Panc1 (cell line): ENCODE data around the gene MAOB. TPM values are rescaled to one million over a fixed set of nuclear protein-coding genes. Genes with fewer than 3 reads are reported as not detected.

Experiments
- ATAC-seq: fragments of 200-7000 bp; cut with Tn5 transposase; 2 replicates; pipeline ENCODE4 v1.9.1; 2020; ENCODE audit warnings: mild to moderate bottlenecking, moderate library complexity
- BruUV-seq: library from RNA; stranded (reverse); fragments of 400-500 nt; replicated peaks from 2 replicates; lab custom pipeline; 2021; lab: Mats Ljungman, UMichigan
- CTCF ChIA-PET: fragments of 300-600 bp; sonication (Branson Sonifier 250); formaldehyde crosslinking; loops from one replicate; lab custom pipeline; 2022; ENCODE audit warnings: antibody characterized with exemption; lab: Charles Lee
- POLR2A ChIA-PET: fragments of 300-600 bp; sonication (Branson Sonifier 250); formaldehyde crosslinking; loops from one replicate; lab custom pipeline; 2022; ENCODE audit warnings: antibody characterized with exemption; lab: Charles Lee
- DNase-seq: peaks from one replicate; pipeline ENCODE4 v3.0.0-alpha.2; 2010; ENCODE audit warnings: low read depth, low spot score
- H3K27ac ChIP-seq: 2 replicates; pipeline ENCODE4 v1.5.1; 2011; ENCODE audit warnings: mild to moderate bottlenecking, low read length, inconsistent platforms
- H3K27me3 ChIP-seq: fragments of 200-500 bp; sonication (Bioruptor generic); 2 replicates; pipeline ENCODE4 v1.6.0; 2014; ENCODE audit warnings: low read length, inconsistent platforms; ENCODE audit not compliant: control insufficient read depth, insufficient read depth
- H3K36me3 ChIP-seq: fragments of 200-500 bp; sonication (Bioruptor generic); 2 replicates; pipeline ENCODE4 v1.5.1; 2014; ENCODE audit warnings: inconsistent platforms, mild to moderate bottlenecking, low read length, moderate library complexity; ENCODE audit not compliant: control insufficient read depth, insufficient read depth
- H3K4me1 ChIP-seq: 2 replicates; pipeline ENCODE4 v1.5.1; 2011; ENCODE audit warnings: inconsistent platforms, mild to moderate bottlenecking, low read length, moderate library complexity; ENCODE audit not compliant: control insufficient read depth, insufficient read depth
- H3K4me3 ChIP-seq, 2 experiments: 2 replicates each; pipeline ENCODE4 v1.5.1; 2011 to 2012; ENCODE audit warnings: low read depth in 2 of 2, low read length in 2 of 2, mild to moderate bottlenecking in 2 of 2, inconsistent platforms in 1 of 2, moderate library complexity in 1 of 2
- H3K9me3 ChIP-seq: fragments of 200-500 bp; sonication (Bioruptor generic); 2 replicates; pipeline ENCODE4 v1.5.1; 2014; ENCODE audit warnings: low read depth, mild to moderate bottlenecking, inconsistent platforms, low read length, moderate library complexity; ENCODE audit not compliant: control insufficient read depth, insufficient read depth
- POLR2AphosphoS5 ChIP-seq: IDR thresholded peaks from 2 replicates; pipeline ENCODE4 v1.6.1; 2012; ENCODE audit warnings: mild to moderate bottlenecking, low read depth, low read length, moderate library complexity
- REST ChIP-seq, 2 experiments: IDR thresholded peaks; 2 replicates each; pipeline ENCODE4 v1.6.1; 2011 to 2012; ENCODE audit warnings: low read depth in 2 of 2, control low read depth in 1 of 2, low read length in 1 of 2, mild to moderate bottlenecking in 1 of 2, moderate library complexity in 1 of 2; ENCODE audit not compliant: insufficient read depth in 1 of 2
- SIN3A ChIP-seq: IDR thresholded peaks from 2 replicates; pipeline ENCODE4 v1.6.1; 2012; ENCODE audit warnings: low read depth, mild to moderate bottlenecking, low read length, moderate library complexity, borderline replicate concordance; ENCODE audit not compliant: insufficient read depth
- TCF7L2 ChIP-seq: IDR thresholded peaks from 2 replicates; pipeline ENCODE4 v1.6.1; 2011; ENCODE audit warnings: mild to moderate bottlenecking, low read depth, low read length, inconsistent platforms
- in situ Hi-C: cut with HindIII; loops from 2 replicates; pipeline ENCODE4 v1.10.0; 2016; ENCODE audit warnings: low sequenced_read_pairs, low pct_unique_long_range_greater_than_20kb
- intact Hi-C: fragments of 100-400 bp; cut with micrococcal nuclease; formaldehyde crosslinking; loops from one replicate; pipeline ENCODE4 v1.10.0; 2022; ENCODE audit not compliant: unreplicated experiment
- total RNA-seq: library from RNA; stranded (reverse); gene quantifications from one replicate; pipeline ENCODE4 v1.2.1, GENCODE V29; 2021; ENCODE audit not compliant: unreplicated experiment
- TF ChIP-seq, protein P1 (sequence below): fragments of 450-650 bp; IDR thresholded peaks from 2 replicates; pipeline ENCODE4 v1.5.1; 2017; ENCODE audit warnings: mild to moderate bottlenecking

Gene MAOB
- total RNA-seq, 1 experiment from 2014 or later: not detected

GRCh38 chrX:43827791-43828190 lies 54.5 kb downstream of the MAOB start:
- CTCF ChIA-PET: no interaction called here

DNA sequence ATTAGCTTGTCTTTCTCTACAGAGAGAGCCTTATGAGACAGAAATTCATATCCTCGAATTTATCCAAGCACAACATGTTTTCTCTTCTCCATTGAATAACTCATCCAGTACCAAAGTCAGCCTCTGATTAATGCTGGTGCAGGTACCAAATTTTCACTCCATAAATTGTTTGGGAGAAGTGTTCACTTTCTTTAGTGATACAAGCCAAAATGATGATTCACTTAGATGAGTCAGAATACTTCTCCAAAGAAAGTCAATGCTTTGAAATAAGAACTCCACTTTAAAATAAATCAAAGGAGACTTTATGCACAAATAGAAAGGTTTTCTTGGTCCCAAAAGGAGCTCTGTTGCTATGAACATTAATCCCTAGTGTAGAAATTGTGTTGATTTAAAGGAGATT lies 60.2 kb downstream of the MAOB start:
- intact Hi-C loops: no loop called here
- Histone ChIP-seq H3K36me3 (no peaks in the 10 kb centered on the region), H3K4me1 (no peaks in the 10 kb centered on the region), H3K27ac (no peak overlapping the region), H3K9me3 (no peaks in the 10 kb centered on the region), H3K4me3 (no peak overlapping the region), H3K27me3 (no peaks in the 10 kb centered on the region)
- TF ChIP-seq REST (IDR thresholded peaks at IDR 0.05; ENCODE audit: insufficient read depth in 1 of 2, low read depth in 2 of 2, low read length in 1 of 2) (no peak), TCF7L2 (no peak), POLR2AphosphoS5 (no peak), SIN3A (no peak)
- TF ChIP-seq, protein P1, sequence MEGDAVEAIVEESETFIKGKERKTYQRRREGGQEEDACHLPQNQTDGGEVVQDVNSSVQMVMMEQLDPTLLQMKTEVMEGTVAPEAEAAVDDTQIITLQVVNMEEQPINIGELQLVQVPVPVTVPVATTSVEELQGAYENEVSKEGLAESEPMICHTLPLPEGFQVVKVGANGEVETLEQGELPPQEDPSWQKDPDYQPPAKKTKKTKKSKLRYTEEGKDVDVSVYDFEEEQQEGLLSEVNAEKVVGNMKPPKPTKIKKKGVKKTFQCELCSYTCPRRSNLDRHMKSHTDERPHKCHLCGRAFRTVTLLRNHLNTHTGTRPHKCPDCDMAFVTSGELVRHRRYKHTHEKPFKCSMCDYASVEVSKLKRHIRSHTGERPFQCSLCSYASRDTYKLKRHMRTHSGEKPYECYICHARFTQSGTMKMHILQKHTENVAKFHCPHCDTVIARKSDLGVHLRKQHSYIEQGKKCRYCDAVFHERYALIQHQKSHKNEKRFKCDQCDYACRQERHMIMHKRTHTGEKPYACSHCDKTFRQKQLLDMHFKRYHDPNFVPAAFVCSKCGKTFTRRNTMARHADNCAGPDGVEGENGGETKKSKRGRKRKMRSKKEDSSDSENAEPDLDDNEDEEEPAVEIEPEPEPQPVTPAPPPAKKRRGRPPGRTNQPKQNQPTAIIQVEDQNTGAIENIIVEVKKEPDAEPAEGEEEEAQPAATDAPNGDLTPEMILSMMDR: no peak
- DNase-seq (no peak), ATAC-seq (no peak)
- ChIA-PET CTCF (no interaction called here), POLR2A (no interaction called here)
- in situ Hi-C loops: no loop called here
- no TSS peak for BruUV-seq

More at GRCh38 chrX:43827791-43828190, 54.5 kb downstream of the MAOB start:
- no peaks in the 10 kb centered on the region for H3K36me3 ChIP-seq
- DNase-seq (no peak), ATAC-seq (no peak)
- H3K9me3 ChIP-seq: no peaks in the 10 kb centered on the region
- no peaks in the 10 kb centered on the region for H3K4me1 ChIP-seq
- intact Hi-C loops (no loop called here), in situ Hi-C loops (no loop called here)
- H3K27me3 ChIP-seq: no peaks in the 10 kb centered on the region
- no peak overlapping the region for H3K4me3 ChIP-seq
- no peak overlapping the region for H3K27ac ChIP-seq
- BruUV-seq: no TSS peak
- POLR2A ChIA-PET: no interaction called here
- TF ChIP-seq, protein P1: no peak
- TF ChIP-seq SIN3A (no peak), TCF7L2 (no peak), POLR2AphosphoS5 (no peak), REST (IDR thresholded peaks at IDR 0.05; ENCODE audit: insufficient read depth in 1 of 2, low read depth in 2 of 2, low read length in 1 of 2) (no peak)
